HG02870 (cell line): Measurements from ENCODE around the gene ACOT8.
"Not testable (repeated sequence)": the region's sequence is repeated elsewhere in the genome, so short reads cannot be mapped to it uniquely, and the experiment has no call there.

Experiments used
- ATAC-seq: cut with Tn5 transposase; IDR thresholded peaks from one replicate; pipeline ENCODE4 v1.9.1; 2021; ENCODE audit warnings: mild to moderate bottlenecking, moderate library complexity; ENCODE audit not compliant: unreplicated experiment

The ACOT8 gene

GRCh38 chr20:45832619-45833018 lies 24.6 kb downstream of the ACOT8 start:
- ATAC-seq: no peak

GRCh38 chr20:45829673-45830106 lies 27.5 kb downstream of the ACOT8 start:
- ATAC-seq: not testable (repeated sequence)

- ATAC-seq: no peak
Measured at GRCh38 chr20:45828589-45828988, 28.6 kb downstream of the ACOT8 start.

GRCh38 chr20:45827712-45828111 lies 29.5 kb downstream of the ACOT8 start:
- no peak for ATAC-seq

- ATAC-seq: no peak
Measured at GRCh38 chr20:45827030-45827652, 30.1 kb downstream of the ACOT8 start, which contains the start of gene TNNC2. Gene TNNC2 (minus strand): TSS chr20:45827312. CDS start chr20:45827248, 64 bp downstream.

GRCh38 chr20:45826381-45827019 lies 30.7 kb downstream of the ACOT8 start:
- no peak for ATAC-seq

- ATAC-seq: no peak
Measured at GRCh38 chr20:45823949-45824835, 33.0 kb downstream of the ACOT8 start.

GRCh38 chr20:45822857-45823256 lies 34.3 kb downstream of the ACOT8 start:
- no peak for ATAC-seq

- ATAC-seq: no peak
Measured at GRCh38 chr20:45821947-45822346, 35.2 kb downstream of the ACOT8 start.

- no peak for ATAC-seq
Measured at GRCh38 chr20:45819466-45819865, 37.7 kb downstream of the ACOT8 start.

- no peak for ATAC-seq
Measured at GRCh38 chr20:45818239-45818638, 39.0 kb downstream of the ACOT8 start.

GRCh38 chr20:45817376-45818194 lies 39.6 kb downstream of the ACOT8 start:
- ATAC-seq: no peak

- ATAC-seq: no peak
Measured at GRCh38 chr20:45816951-45817350, 40.2 kb downstream of the ACOT8 start.

- no peak for ATAC-seq
Measured at GRCh38 chr20:45814314-45814713, 42.9 kb downstream of the ACOT8 start.

- no peak for ATAC-seq
Measured at GRCh38 chr20:45813489-45813888, 43.7 kb downstream of the ACOT8 start.

- ATAC-seq: no peak
Measured at GRCh38 chr20:45813006-45813340, 44.2 kb downstream of the ACOT8 start.

GRCh38 chr20:45812157-45813005 lies 44.8 kb downstream of the ACOT8 start, which contains the start of gene UBE2C:
Gene UBE2C (plus strand): TSS chr20:45812644. CDS start chr20:45812696, 52 bp downstream.
- peak; percentile 97 for ATAC-seq

- ATAC-seq: no peak
Measured at GRCh38 chr20:45810191-45810970, 46.8 kb downstream of the ACOT8 start.

GRCh38 chr20:45801851-45802250 lies 55.3 kb downstream of the ACOT8 start:
- no peak for ATAC-seq
